ENCODE measurements around the gene ABO. TPM values are rescaled to one million over a fixed set of nuclear protein-coding genes. Genes with fewer than 3 reads are reported as not detected.
A peak's percentile ranks its signal among the peaks of the same experiment; 100 is the strongest.
"Not testable (repeated sequence)": the region's sequence is repeated elsewhere in the genome, so short reads cannot be mapped to it uniquely, and the experiment has no call there.

Gene ABO
- 0.39 TPM for total RNA-seq

DNA sequence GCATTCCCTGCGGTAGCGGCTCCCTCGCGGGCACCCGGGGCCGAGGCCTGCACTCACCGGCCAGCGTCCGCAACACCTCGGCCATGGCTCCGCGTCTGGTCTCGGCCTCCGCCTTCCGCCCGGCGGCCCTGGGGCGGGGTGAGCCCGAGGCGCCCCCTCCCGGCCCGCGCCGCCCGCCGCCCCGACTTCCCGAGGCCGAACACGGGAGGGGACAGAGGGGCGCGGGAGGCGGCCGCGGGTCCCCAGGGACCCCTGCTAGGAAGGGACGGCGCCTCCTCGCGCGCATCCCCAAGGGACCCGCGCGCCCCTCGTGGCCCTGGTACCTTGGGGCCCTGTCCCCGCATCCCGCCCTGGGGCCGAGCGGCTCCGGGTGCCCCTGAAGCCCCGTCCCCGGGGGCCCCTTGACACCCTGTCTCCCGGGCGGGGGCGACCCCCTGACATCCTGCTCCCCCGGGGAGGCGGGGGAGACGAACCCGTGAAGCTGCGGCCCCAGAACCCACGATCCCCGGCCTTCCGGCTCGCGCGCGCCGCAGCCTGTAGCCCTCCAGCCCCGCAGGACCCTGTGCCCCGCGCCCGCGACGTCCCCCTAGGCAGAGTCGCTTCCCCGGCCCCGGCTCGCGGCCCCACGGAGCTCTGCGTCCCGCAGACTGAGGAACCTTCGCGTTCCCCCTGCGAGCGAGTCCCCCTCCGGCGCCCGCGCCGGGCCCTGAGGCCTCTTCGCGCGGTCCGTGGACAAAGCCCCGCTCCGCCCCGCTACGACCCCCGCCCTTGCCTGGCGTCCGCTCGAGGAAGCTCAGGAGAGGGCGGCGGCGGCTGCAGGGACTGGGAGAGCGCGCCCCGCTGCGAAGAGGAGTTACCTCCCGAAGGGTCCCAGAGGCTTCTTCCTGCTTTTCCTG, at the start of gene ABO:
TSS of gene ABO (minus strand) at position 97 of the 896 bp plus-strand sequence.
- no peak for DNase-seq

DNA sequence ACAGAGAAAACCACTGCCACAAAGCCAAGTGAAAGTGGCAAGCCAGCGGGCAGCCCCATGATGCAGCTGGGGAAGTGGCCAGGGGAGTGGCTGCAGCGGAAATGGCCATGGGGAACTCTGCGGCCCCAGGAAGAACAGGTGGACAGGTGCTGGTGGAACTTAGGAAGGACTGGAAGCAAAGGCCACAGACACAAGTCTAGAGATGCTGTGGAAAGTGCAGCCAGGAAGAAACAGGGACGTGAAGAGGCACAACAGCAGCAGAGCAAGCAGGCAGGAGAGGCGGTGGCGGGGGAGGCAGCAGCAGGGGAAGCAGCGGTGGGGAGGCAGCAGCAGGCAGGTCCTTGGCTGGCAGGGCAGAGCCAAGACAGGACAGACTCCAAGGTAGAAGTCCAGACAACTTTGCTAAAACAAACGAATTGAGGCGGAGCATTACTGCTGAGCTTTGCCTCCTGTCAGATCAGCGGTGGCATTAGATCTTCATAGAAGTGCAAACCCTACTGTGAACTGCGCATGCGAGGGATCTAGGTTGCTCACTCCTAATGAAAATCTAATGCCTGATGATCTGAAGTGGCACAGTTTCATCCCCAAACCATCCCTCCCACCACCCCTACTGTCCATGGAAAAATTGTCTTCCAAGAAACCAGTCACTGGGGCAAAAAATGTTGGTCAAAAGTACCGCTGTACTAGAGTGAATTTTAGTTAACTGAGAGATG, 49.1 kb upstream of the ABO start:
- no peak for DNase-seq

DNA sequence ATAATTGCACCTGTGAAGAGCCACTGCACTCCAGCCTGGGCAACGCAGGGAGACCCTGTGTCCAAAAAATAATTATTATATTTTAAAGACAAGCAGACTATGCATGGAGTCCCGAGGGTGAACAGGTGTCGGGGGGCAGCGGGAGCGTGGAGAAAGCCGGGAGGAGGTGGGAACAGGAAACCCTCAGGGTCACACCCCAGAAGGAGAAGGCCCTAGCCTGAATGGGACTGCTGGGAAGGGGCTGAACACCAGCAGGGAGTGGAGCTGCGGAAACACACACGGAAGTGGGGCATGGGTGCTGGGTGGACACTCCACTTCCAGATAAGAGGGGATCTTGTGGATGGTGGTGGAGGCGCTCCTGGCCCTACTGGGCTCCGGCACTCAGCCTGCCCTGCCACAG, 48.2 kb upstream of the ABO start:
- DNase-seq = no peak

DNA sequence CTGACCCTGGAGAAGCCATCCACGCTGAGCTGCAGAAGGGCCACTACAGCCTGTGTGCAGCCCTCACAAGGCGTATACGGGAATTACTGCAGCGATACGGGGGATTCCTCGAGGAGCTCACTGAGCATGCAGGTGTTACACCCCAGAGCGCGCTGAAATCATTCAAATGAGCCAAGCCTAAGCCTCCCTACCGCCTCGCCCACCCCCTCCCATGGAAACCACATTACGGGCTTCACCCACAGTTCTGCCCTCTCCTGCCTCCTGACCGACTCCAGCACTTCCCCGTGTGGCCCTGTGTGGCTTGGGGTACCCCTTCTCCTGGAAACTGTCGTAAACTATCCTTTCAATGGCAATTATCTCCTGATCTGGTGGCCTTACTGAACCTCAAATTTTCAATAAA, 47.7 kb upstream of the ABO start:
- DNase-seq = no peak

DNA sequence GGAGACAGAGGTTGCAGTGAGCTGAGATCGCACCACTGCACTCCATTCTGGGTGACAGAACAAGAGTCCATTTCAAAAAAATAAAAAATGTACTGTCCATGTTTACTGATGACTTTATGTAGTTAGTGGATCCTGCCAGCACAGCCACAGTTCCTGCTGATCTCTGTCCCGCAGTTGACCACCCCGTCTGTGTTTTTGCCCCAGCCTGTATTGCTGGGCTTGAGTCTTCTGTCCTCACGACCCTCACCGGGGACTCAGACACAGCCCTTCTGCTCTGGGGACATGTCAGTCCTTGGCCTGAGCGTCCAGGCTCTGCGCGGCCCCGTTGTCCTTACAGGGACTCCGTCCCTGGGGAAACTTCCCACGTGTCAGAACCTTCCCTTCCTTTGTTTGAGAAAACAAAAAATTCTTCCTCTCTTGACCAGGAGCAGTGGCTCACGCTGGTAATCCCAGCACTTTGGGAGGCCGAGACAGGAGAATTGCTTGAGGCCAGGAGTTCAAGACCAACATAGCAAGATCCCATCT, 46.5 kb upstream of the ABO start:
- no peak for DNase-seq

DNA sequence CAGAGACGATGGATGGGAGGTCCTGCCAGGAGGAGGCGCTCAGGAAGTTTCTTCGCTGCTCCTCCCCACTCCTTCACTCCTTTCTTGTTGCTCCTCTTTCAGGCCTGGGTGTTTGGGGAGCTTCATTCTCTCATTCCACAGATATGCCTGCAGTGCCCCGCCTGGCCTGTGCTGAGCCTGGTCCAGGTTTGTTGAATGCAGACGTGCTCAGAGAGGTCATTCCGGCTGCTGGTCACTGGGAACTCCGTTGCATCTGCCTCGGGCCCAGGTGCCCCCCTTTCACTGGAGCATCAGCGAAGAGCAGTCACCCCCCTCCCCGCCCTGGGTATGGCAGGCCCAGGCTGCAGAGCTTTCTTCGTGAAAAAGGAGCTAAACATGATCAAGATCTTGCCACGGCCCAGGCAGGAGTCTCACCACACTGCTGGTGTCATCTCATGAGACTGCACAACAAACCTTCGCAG, 45.5 kb upstream of the ABO start:
- DNase-seq = no peak

DNA sequence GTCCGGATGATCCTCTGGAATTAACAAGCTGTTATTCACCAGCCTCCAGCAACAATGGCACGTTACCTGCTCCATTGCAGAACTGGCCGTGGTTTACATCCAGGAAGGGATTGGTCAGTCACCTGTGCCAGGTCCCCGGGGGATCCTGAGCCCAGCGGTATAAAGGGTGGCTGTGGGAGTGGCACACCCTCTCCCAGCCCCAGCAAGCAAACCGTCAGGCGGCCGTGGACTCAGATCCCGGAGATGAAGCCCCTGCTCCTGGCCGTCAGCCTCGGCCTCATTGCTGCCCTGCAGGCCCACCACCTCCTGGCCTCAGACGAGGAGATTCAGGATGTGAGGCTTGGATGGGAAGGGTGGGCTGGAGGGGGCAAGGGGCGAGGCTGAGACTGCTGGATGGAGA, 42.5 kb upstream of the ABO start:
- not testable (repeated sequence) for DNase-seq

DNA sequence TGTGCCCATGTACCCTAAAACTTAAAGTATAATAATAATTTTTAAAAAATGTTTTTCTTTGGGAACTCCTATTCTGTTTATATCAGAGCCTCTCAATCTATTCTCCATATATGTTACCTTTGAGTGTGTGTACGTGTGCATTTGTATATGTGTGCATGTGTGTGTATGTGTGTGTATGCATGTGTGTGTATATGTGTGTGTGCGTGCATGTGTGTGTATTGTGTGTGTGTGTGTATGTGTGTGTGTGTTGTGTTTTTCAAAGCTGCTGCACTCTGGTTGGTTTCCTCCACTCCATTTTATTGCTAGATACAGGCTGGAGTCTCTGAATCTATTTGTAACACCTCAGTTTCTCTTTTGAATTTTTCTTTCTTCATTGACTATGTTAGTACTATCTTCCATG, 41.0 kb upstream of the ABO start:
- DNase-seq = no peak

DNA sequence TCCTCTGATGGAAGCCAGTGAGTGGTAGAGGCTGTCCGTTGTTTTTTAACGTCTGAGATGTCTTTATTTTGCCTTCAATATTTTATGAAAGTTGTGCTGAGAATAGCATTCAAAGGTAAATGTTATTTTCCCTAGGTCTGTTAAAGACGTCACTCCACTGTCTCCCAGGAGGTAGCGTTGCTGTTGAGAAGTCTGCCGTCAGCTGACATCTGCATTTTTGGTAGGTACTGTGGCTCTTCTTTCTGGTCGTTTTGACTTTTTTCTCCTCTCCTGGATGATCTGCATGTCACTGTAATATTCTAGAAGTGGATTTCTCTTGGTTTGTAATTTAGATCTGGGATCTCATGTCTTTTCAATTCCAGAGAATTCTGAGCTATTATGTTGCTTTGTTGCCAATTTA, 34.6 kb upstream of the ABO start:
- DNase-seq = no peak

DNA sequence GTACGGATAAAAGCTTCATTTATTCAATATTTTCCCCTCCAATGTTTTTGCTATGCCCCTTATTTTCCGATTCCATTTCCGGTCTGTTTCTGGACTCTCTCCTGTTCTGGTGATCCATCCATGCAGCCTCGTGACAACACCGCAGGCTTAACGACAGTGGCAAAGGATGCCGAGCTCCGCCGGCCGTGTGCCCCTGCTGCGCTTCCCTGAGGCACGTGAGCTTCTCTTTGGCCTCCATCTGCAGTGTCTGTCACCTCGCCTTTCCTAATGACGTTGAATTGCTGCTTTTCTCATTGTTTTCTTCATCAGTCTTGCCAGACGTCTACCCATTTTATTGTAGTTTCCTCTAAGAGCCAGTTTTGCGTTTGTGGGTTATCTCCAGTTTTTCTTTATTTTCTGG, 32.3 kb upstream of the ABO start:
- DNase-seq = no peak

DNA sequence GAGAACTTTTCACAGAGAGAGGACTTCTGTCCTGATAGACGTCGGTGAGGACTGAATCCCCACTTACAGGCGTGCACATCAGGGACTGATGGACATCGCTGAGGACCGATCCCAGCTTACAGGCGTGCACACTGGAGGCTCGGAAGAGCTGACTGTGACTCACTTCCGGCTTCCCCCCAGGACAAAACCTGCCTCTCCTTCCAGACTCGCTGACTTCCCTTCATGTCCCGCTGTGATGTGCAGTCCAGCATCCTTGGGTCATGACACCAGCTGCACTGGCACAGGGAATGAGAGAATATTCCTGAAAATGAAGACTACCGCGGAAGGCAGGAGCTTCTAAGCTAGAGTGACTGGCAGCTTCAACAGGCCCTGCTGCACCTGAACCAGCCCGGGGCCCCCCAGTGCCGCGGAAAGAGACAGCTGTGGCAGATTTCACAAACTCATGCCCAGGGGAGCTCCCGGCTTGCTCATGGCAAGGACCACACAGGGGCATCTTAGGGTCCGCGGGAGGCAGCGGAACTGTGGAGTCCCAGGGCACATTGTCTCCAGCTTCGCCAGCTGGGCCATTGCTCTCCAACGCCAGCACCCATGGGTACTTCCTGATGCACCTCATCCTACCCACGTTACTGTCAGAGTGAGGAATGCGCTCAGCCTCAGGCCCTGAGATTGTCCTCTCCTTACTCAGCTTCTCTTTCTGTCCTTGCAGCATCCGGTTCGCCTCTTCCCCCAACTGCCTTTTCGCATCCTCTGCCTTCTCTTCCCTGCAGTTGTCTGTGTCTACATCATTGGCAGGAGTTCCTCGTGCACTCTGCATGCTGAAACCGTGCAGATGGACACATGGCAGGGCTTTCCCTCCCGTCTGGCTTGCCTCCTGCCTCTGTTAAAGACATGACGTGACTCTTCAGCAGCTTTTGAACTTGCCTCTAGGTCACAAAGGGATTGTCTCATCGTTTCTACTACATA, 31.5 kb upstream of the ABO start:
- peak; percentile 25 for DNase-seq

DNA sequence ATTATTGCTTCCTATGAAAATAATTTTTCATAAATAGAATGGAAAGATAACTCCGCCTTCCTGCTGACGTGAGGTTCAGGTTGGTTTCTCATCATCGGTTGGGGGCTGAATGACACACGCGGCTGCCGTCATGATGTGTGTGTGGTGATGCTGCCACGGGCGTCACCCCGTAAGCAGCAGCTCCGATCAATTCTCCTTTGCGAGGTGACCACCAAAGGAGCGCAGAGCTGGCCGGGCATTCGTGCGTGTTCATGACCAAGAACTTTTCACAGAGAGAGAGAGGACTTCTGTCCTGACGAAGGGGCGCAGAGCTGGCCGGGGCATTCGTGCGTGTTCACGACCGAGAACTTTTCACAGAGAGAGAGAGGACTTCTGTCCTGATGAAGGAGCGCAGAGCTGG, 30.7 kb upstream of the ABO start:
- no peak for DNase-seq

DNA sequence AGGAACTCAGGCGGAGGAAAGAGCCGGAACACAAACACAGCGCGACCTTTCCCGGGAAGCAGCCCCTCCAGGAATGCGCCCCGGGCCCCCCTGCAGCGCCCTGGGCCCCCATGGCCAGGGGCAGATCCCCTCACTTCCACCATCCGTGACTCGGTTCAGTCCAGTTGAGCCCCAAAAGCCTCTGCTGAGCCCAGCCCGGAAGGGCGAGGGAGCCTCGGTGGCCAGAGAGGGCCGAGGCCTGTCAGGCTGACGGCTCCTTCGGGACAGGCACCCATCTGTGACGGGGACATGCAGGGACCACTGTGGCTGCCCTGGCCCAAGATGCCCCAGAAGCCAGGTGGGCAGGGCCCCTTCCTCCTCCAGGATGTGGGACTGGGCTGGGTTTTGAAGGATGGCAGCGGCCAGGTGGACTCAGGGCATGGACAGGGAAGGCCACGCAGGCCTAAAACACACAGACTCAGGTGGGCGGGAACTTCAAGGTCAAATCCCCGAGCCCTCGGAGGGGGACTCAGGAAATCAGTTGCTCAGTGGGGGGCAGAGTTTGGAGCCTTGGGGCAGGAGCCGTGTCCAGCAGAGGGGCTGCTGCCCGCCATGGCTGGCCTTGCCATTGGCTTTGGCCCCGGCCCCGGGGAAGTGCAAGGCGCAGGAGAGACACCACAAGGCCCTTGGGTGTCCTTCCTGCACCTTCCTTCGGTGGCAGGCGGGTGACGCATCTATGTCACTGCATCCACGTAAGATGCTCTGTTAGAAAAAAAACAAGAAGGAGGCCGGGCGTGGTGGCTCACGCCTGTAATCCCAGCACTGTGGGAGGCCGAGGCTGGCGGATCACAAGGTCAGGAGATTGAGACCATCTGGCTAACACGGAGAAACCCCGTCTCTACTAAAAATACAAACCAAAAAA, 29.7 kb upstream of the ABO start:
- no peak for DNase-seq

DNA sequence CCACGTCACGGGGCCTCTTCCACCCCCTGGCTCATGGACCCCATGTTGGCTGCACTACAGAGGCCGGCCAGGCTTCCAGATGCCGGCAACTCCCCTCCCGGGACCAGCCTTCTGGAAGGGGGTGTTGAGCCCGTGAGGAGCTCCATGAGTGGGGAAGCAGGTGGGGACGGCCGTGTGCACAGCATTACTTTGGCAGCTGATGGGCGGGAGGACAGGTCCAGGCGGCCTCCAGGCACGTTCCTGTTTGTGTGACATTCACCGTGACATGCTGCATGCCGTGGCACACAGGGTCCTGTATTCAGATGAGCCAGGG, 29.1 kb upstream of the ABO start:
- no peak for DNase-seq

DNA sequence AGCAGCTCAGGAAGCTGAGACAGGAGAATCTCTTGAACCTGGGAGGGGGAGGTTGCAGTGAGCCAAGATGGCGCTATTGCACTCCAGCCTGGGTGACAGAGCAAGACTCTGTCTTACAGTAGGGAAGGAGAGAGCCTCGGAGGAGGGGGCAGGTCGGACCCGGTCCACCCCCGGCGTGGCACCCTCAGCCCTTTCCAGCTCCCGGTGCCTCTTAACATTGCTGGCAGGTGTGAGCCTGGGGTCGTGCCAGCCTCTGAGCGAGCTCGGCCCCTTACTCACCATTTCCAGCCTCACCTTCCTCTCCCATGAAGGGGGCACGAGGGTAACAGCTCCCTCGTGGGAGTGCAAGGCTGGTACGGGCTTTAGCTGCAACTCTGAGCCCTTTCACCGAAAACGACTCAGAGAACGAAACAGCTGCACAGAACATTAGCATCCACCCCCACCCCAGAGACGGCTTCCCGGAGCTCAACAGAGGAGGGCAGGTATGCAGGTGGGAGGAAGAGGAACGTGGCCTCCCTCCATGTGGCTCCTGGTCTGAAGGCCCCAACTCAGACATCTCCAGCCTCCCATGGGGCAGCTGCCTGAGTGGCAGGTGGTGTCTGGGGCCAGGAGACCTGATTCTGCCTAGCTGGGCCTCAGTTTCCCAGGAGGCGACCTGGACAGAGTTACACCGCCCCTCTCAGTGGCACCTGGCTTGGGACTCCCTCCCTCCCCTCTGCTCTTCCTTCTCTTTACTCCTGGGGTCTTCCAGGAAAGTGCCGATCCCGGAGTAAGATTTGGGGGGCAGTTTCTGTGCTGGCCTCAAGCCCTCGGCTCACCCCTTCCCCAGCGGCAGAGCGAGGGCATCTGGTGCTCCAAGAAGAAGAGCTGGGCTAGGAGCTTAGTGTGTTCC, 28.5 kb upstream of the ABO start:
- DNase-seq = no peak

DNA sequence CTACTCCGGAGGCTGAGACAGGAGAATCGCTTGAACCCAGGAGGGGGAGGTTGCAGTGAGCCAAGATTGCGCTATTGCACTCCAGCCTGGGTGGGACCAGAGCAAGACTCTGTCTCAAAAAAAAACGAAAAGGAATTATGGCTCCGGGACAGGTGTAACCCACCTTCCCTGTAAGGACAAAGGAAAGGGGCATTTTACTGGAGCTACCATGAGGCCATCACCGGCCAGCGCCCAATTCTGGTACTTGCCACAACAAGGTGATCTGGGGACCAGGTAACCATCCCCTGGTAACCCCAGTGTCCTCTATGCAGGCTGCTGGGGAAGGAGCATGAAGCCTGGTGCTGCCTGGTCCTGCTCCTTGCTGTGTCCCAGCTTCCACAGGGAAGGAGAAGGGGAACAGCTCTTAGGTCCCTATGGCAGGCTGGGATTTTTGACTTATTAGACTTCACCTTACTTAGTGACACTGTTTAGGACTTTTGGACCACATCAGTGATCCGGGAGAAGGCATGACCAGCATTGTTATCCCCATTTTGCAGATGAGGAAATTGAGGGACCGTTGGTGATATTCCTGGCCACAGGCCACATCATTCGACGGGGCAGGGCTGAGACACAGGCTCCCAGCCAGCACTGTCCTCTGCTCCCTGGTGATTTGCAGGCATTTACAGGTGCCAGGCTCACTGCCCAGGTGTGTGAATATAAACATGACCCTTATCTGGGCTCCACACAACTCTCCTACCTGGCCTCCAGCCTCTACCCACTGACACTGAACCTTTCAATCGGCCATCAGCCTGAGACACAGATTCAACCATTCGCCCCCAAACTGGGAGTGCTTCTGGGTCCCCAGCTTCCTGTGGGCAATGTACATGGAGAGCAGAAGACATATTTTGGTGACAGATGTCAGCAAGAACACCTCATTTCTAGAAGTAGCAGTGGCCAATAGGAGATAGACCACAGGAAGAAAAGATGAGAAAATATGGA, 26.5 kb upstream of the ABO start:
- no peak for DNase-seq

DNA sequence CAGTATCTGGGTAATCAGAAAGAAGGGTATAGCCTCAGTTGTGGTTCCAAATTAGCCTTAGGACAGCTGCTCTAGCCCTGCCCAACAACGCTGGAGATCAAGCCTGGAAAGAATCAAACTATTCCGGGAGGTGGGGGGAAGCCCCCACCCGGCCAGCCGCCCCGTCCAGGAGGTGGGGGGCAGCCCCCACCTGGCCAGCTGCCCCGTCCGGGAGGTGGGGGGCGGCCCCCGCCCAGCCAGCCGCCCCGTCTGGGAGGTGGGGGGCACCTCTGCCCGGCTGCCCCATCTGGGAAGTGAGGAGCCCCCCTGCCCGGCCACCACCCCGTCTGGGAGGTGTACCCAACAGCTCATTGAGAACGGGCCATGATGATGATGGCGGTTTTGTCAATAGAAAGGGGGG, 25.0 kb upstream of the ABO start:
- DNase-seq = not testable (repeated sequence)

DNA sequence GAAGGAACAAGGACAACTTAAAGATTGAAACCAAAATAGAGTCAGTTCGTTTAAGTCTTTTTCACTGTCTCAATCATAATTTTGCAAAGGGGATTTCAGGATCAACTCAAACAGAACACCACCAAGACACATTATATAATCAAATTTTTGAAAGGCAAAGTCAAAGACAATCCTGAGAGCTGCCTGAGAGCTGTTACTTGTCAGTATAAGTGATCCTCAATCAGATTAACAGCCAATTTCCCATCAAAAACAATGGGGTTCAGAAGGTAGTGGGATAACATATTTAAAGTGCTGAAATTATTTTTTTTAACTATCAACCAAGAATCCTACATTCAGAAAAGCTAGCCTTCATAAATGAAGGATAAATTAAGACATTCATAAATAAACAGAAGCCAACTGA, 19.3 kb upstream of the ABO start:
- DNase-seq = no peak

DNA sequence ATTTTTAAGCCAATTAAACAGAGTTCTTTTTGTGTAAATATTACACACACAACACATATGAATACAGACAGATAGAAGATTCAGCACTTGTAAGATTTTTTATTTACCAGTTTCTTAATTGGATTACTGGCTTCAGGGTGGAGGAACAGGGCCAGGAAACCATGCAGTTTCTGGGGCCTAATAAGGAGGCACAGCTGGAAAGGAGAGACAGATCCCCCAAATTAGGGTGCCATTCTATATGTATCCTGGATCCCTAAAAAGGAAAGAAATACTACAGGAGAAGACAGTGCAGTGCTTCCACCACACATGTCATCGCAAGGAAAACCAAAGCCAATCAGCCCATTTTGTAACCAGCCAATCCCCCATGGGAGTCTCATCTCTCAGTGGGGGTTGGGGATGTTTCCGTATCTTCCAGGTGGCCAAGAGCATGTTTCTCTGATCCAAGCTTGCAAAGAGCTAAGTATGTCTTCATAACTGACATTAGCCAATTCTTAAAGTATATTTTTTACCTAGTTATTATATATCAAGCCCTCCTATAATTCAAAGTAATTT, 15.8 kb upstream of the ABO start:
- no peak for DNase-seq

Data from skin of body (tissue), 2 donors.